HUES64 (cell line): Measurements from ENCODE around the gene AGAP9. TPM values are rescaled to one million over a fixed set of nuclear protein-coding genes. Genes with fewer than 3 reads are reported as not detected.
"Not testable (repeated sequence)": the region's sequence is repeated elsewhere in the genome, so short reads cannot be mapped to it uniquely, and the experiment has no call there.

ENCODE experiments used
- H3K27ac ChIP-seq: 2 replicates; pipeline ENCODE4 v1.7.0; 2013; ENCODE audit warnings: low read depth, low read length, inconsistent platforms
- H3K27me3 ChIP-seq: 2 replicates; pipeline ENCODE4 v1.6.1; 2013; ENCODE audit warnings: mild to moderate bottlenecking, low read length; ENCODE audit not compliant: insufficient read depth
- H3K36me3 ChIP-seq: 2 replicates; pipeline ENCODE4 v1.6.1; 2013; ENCODE audit warnings: mild to moderate bottlenecking, low read length; ENCODE audit not compliant: insufficient read depth
- H3K4me1 ChIP-seq: 2 replicates; pipeline ENCODE4 v1.6.1; 2013; ENCODE audit warnings: mild to moderate bottlenecking, low read length, moderate library complexity; ENCODE audit not compliant: insufficient read depth
- H3K4me3 ChIP-seq: 2 replicates; pipeline ENCODE4 v1.5.1; 2013; ENCODE audit warnings: mild to moderate bottlenecking, low read length, moderate library complexity
- H3K9ac ChIP-seq: 2 replicates; pipeline ENCODE4 v1.6.1; 2013; ENCODE audit warnings: mild to moderate bottlenecking, low read depth, low read length
- H3K9me3 ChIP-seq: 2 replicates; pipeline ENCODE4 v1.6.1; 2013; ENCODE audit warnings: low read depth, low read length; ENCODE audit not compliant: insufficient read depth
- WGBS: fragments of 150-250, 120-280 bp; methylation state at CpG from one replicate; pipeline ENCODE4 v1.1.7; 2013; ENCODE audit warnings: missing lambda C conversion rate; 5-methylcytosine and 5-hydroxymethylcytosine counted together
- polyA plus RNA-seq, 2 experiments: library from polyadenylated mRNA; stranded (reverse); fragments of 50-300 nt; gene quantifications; one replicate each; pipeline ENCODE4 v1.2.3, GENCODE V29; 2013

The AGAP9 gene
- polyA plus RNA-seq (2013, experiment 1 of 2), result 1.9 TPM
- 2.9 TPM for polyA plus RNA-seq (2013, experiment 2 of 2)

GRCh38 chr10:47523475-47523874 lies at the start of gene AGAP9:
AGAP9 (minus strand) TSS chr10:47523638; CDS start chr10:47523526, 112 bp downstream.
- not testable (repeated sequence) for H3K27me3 ChIP-seq, H3K27ac ChIP-seq, H3K4me1 ChIP-seq, H3K9me3 ChIP-seq, H3K9ac ChIP-seq, H3K36me3 ChIP-seq, H3K4me3 ChIP-seq
- no CpG with 5 or more reads among the region's 20 CpGs for WGBS

GRCh38 chr10:47571138-47571912 lies 47.9 kb upstream of the AGAP9 start:
- not testable (repeated sequence) for H3K27ac ChIP-seq, H3K27me3 ChIP-seq, H3K4me3 ChIP-seq, H3K9me3 ChIP-seq, H3K9ac ChIP-seq, H3K36me3 ChIP-seq, H3K4me1 ChIP-seq
- 92% methylated on average over 2 of the region's 9 CpGs for WGBS

- not testable (repeated sequence) for H3K36me3 ChIP-seq, H3K9me3 ChIP-seq, H3K4me3 ChIP-seq, H3K9ac ChIP-seq, H3K4me1 ChIP-seq, H3K27me3 ChIP-seq, H3K27ac ChIP-seq
- no CpG with 5 or more reads among the region's 7 CpGs for WGBS
These were observed 43.3 kb upstream of the AGAP9 start for GRCh38 chr10:47566757-47567156.

GRCh38 chr10:47566108-47566699 lies 42.8 kb upstream of the AGAP9 start:
- not testable (repeated sequence) for H3K27me3 ChIP-seq, H3K9ac ChIP-seq, H3K9me3 ChIP-seq, H3K4me1 ChIP-seq, H3K27ac ChIP-seq, H3K4me3 ChIP-seq, H3K36me3 ChIP-seq
- 92% methylated on average over 9 of the region's 18 CpGs for WGBS

- not testable (repeated sequence) for H3K9ac ChIP-seq, H3K36me3 ChIP-seq, H3K27me3 ChIP-seq, H3K27ac ChIP-seq, H3K9me3 ChIP-seq, H3K4me1 ChIP-seq, H3K4me3 ChIP-seq
- WGBS, result 97% methylated on average over 46 of the region's 47 CpGs
These were observed 42.1 kb upstream of the AGAP9 start for GRCh38 chr10:47565517-47565920.

DNA sequence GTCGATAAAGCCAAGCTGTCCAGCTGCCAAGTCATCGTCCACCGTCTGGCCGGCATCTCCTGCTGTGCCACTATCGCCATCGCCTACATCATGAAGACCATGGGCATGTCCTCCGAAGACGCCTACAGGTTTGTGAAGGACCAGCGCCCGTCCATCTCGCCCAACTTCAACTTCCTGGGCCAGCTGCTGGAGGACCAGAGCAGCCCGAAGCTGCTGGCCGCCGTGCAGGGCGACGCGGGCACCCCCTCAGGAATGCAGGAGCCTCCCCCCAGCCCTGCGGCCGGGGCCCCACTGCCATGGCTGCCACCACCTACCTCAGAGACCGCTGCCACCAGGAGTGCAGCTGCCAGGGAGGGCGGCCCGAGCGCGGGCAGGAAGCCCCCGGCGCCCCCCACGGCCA lies 41.5 kb upstream of the AGAP9 start:
- not testable (repeated sequence) for H3K27me3 ChIP-seq, H3K4me1 ChIP-seq, H3K27ac ChIP-seq, H3K36me3 ChIP-seq, H3K9ac ChIP-seq, H3K9me3 ChIP-seq, H3K4me3 ChIP-seq
- WGBS, result 98% methylated on average over 9 of the region's 27 CpGs

DNA sequence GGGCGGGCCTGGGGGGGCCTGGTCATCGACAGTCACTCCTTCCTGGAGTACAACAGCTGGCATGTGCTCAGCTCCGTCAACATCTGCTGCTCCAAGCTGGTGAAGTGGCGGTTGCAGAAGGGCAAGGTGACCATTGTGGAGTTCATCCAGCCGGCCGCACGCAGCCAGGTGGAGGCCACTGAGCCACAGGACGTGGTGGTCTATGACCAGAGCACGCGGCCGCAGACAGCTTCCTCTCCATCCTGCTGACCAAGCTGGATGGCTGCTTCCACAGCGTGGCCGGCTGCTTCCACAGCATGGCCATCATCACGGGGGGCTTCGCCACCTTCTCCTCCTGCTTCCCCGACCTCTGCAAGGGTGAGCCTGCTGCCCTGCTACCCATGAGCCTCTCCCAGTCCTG lies 40.9 kb upstream of the AGAP9 start:
- 98% methylated on average over 12 of the region's 16 CpGs for WGBS
- H3K27ac ChIP-seq, H3K4me1 ChIP-seq, H3K9me3 ChIP-seq, H3K27me3 ChIP-seq, H3K36me3 ChIP-seq, H3K9ac ChIP-seq, H3K4me3 ChIP-seq: not testable (repeated sequence)

GRCh38 chr10:47560452-47560851 lies 37.0 kb upstream of the AGAP9 start:
- H3K27ac ChIP-seq, H3K9ac ChIP-seq, H3K36me3 ChIP-seq, H3K27me3 ChIP-seq, H3K9me3 ChIP-seq, H3K4me1 ChIP-seq, H3K4me3 ChIP-seq: not testable (repeated sequence)
- 90% methylated on average over 7 of the region's 7 CpGs for WGBS

DNA sequence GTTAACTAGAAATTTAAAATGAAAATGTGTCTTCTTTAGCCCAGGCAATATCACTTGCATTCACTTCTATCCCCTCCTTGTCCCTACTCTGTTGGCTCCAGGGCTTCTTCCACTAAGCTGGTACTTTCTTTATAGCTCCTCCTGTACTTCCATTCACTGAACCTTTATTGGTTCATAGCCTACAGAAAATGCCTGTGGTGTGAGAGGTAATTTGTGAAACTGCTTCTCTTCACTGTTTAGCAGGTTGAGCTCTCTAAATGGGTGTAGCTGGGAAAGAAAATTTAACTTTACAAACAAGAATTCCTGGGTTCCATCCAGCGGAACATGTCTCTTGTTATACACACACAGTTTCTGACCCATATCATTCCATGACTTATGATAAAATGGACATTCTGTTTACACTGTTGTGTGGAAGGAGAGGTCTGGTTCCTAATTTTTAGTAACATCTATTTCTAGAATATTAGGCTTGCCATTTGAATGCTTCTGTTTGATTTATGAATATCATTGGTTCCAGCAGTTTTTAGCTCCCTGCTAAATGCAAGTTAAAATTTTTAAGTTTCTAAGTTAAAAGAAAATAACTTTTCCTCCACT lies 36.4 kb upstream of the AGAP9 start:
- H3K9ac ChIP-seq, H3K4me1 ChIP-seq, H3K27me3 ChIP-seq, H3K4me3 ChIP-seq, H3K27ac ChIP-seq, H3K9me3 ChIP-seq, H3K36me3 ChIP-seq: not testable (repeated sequence)
- no CpG with 5 or more reads among the region's 1 CpG for WGBS

DNA sequence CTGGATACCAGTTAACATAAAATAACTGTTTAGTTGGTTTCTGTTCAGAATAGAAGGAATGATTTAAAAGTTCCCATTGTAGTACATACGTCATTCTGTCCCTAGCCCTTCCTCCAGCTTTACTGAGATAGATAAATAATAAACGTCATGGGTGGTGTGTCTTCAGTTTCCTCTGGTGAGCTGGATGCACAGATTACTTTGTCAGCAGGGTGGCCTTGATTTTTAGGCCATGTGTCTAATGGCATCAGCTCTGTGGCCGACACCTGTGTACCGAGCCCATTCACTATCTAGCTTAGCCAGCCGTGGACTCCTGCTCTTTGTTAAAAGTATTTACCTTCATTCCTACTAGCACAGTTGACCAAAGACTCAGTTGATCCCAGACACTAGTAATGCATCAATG lies 34.7 kb upstream of the AGAP9 start:
- 94% methylated on average over 3 of the region's 5 CpGs for WGBS
- not testable (repeated sequence) for H3K36me3 ChIP-seq, H3K27ac ChIP-seq, H3K4me3 ChIP-seq, H3K9ac ChIP-seq, H3K9me3 ChIP-seq, H3K27me3 ChIP-seq, H3K4me1 ChIP-seq

- H3K36me3 ChIP-seq, H3K9me3 ChIP-seq, H3K27ac ChIP-seq, H3K27me3 ChIP-seq, H3K4me3 ChIP-seq, H3K9ac ChIP-seq, H3K4me1 ChIP-seq: not testable (repeated sequence)
These were observed 34.2 kb upstream of the AGAP9 start for GRCh38 chr10:47557616-47558015.
